Measurements from ENCODE around the gene CREBL2. TPM values are rescaled to one million over a fixed set of nuclear protein-coding genes. Genes with fewer than 3 reads are reported as not detected.
"Not testable (repeated sequence)": the region's sequence is repeated elsewhere in the genome, so short reads cannot be mapped to it uniquely, and the experiment has no call there.

Gene CREBL2
- polyA plus RNA-seq, 1 experiment = 15.4 TPM

DNA sequence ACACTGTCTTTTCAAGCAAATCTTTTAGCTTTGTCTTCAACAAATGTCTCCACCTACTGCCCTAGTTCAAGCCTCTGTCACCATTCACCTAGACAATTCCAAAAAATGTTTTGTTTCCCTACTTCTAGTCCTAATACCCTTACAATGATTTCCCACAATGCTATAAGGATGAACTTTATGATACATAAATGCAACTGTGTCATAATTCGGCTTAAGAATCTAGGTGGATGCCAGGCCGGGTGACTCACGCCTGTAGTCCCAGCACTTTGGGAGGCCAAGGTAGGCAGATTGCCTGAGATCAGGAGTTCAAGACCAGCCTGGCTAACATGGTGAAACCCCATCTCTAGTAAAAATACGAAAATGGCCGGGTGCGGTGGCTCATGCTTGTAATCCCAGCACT, 20.7 kb upstream of the CREBL2 start:
- TF ChIP-seq, protein P1, sequence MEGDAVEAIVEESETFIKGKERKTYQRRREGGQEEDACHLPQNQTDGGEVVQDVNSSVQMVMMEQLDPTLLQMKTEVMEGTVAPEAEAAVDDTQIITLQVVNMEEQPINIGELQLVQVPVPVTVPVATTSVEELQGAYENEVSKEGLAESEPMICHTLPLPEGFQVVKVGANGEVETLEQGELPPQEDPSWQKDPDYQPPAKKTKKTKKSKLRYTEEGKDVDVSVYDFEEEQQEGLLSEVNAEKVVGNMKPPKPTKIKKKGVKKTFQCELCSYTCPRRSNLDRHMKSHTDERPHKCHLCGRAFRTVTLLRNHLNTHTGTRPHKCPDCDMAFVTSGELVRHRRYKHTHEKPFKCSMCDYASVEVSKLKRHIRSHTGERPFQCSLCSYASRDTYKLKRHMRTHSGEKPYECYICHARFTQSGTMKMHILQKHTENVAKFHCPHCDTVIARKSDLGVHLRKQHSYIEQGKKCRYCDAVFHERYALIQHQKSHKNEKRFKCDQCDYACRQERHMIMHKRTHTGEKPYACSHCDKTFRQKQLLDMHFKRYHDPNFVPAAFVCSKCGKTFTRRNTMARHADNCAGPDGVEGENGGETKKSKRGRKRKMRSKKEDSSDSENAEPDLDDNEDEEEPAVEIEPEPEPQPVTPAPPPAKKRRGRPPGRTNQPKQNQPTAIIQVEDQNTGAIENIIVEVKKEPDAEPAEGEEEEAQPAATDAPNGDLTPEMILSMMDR (IDR thresholded peaks at IDR 0.05; ENCODE audit: insufficient read depth, low read depth, low read length) = no peak
- H3K27me3 ChIP-seq (ENCODE audit: control insufficient read depth, insufficient read depth, low read length) = no peaks in the 10 kb centered on the region; the same call in 1 of the 2 replicates
- no peaks in the 10 kb centered on the region for H3K36me3 ChIP-seq (ENCODE audit: control insufficient read depth, insufficient read depth, low read length)
- no peak overlapping the region for H3K4me3 ChIP-seq (ENCODE audit: low read depth, low read length)
- ChIA-PET CTCF (interaction anchor here (1.4 kb wide), 1 partner anchor 16 kb away, joined by 3 read pairs; no protein-coding TSS in a partner anchor), POLR2A (no interaction called here)
- DNase-seq (ENCODE audit: low read depth) = no peak

DNA sequence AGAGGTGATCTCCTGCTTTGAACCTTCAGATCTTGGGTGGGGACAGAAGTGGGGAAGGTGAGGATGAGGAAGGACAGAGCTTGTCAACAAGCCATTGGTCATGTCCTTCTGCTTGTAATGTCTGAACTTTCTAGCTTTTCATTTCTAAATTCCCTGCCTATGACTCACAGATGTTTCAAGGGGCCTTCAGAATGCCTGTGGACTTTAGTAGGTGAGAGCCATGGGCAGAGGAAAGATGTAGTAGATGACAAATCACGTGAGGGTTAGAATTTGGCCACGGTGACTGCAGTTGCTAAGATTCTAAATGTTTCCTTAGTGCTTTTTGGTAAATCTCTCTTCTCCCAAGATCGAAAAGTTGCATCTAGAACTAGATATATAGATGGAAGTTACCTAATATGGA, 18.7 kb upstream of the CREBL2 start:
- Histone ChIP-seq H3K27me3 (ENCODE audit: control insufficient read depth, insufficient read depth, low read length) (no peaks in the 10 kb centered on the region; the same call in 1 of the 2 replicates), H3K4me3 (ENCODE audit: low read depth, low read length) (no peak overlapping the region), H3K36me3 (ENCODE audit: control insufficient read depth, insufficient read depth, low read length) (no peaks in the 10 kb centered on the region)
- DNase-seq (ENCODE audit: low read depth) = peak; percentile 31
- TF ChIP-seq, protein P1 (IDR thresholded peaks at IDR 0.05; ENCODE audit: insufficient read depth, low read depth, low read length) = no peak
- ChIA-PET POLR2A (interaction anchor here (0.6 kb wide), 1 partner anchor 582 kb away, joined by 3 read pairs; no protein-coding TSS in a partner anchor), CTCF (interaction anchor here (1.1 to 1.2 kb wide), 2 partner anchors 61 to 216 kb away, joined by 3 to 5 read pairs; no protein-coding TSS in a partner anchor)

DNA sequence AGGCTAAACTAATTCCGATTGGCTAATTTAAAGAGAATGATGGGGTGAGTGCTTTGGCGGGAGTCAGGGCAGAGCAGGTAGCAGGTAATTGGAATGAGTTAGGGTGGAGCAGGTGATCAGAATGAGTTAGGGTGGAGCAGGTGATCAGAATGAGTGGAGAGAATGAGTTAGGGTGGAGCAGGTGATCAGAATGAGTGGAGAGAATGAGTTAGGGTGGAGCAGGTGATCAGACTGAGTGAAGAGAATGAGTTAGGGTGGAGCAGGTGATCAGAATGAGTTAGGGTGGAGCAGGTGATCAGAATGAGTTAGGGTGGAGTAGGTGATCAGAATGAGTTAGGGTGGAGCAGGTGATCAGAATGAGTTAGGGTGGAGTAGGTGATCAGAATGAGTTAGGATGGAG, 15.7 kb upstream of the CREBL2 start:
- H3K36me3 ChIP-seq (ENCODE audit: control insufficient read depth, insufficient read depth, low read length); CTCF ChIA-PET; DNase-seq (ENCODE audit: low read depth); H3K27me3 ChIP-seq (ENCODE audit: control insufficient read depth, insufficient read depth, low read length); H3K4me3 ChIP-seq (ENCODE audit: low read depth, low read length); POLR2A ChIA-PET: not testable (repeated sequence)

DNA sequence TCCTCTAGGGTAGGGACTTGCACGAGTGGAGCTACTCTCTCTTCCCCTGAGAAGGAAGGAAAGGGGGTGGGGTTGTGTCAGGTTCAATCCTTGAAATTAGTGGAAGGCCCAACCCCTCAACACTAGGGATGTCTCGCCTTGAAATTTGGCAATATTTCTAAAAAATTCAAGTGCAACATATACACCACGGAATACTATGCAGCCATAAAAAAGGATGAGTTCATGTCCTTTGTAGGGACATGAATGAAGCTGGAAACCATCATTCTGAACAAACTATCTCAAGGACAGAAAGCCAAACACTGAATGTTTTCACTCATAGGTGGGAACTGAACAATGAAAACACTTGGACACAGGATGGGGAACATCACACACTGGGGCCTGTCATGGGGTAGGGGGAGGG, 15.1 kb upstream of the CREBL2 start:
- H3K36me3 ChIP-seq (ENCODE audit: control insufficient read depth, insufficient read depth, low read length); DNase-seq (ENCODE audit: low read depth); POLR2A ChIA-PET; H3K4me3 ChIP-seq (ENCODE audit: low read depth, low read length); H3K27me3 ChIP-seq (ENCODE audit: control insufficient read depth, insufficient read depth, low read length): not testable (repeated sequence)
- CTCF ChIA-PET = interaction anchor here (0.7 kb wide), 1 partner anchor 35 kb away, joined by 3 read pairs; no protein-coding TSS in a partner anchor

DNA sequence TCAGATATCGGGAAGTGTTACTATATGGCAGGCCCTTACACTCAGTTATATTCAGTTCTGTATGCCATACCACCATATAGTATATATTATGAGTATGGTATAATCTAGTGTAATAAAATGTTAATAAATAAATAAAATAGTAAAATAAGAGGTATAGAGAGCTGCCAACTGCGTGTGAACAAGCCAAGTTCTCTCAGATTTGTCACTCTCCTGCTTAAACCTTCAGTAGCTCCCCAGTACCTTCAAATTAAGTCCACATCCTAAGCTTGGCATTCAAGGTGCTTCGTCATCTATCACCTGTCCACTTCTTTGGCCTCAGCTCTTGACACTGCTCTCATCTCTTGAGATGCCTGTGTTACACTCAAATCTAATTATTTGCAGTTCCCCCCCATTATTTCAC, 12.8 kb upstream of the CREBL2 start:
- DNase-seq (ENCODE audit: low read depth) = no peak
- H3K36me3 ChIP-seq (ENCODE audit: control insufficient read depth, insufficient read depth, low read length) = no peaks in the 10 kb centered on the region
- no peak overlapping the region for H3K4me3 ChIP-seq (ENCODE audit: low read depth, low read length)
- POLR2A ChIA-PET = no interaction called here
- CTCF ChIA-PET = interaction anchor here (1.1 kb wide), 2 partner anchors 29 to 35 kb away, joined by 3 to 5 read pairs; no protein-coding TSS in a partner anchor
- TF ChIP-seq, protein P1 (IDR thresholded peaks at IDR 0.05; ENCODE audit: insufficient read depth, low read depth, low read length) = no peak
- peaks cover 3% of the 10 kb centered on the region; the same call in 1 of the 2 replicates for H3K27me3 ChIP-seq (ENCODE audit: control insufficient read depth, insufficient read depth, low read length)

DNA sequence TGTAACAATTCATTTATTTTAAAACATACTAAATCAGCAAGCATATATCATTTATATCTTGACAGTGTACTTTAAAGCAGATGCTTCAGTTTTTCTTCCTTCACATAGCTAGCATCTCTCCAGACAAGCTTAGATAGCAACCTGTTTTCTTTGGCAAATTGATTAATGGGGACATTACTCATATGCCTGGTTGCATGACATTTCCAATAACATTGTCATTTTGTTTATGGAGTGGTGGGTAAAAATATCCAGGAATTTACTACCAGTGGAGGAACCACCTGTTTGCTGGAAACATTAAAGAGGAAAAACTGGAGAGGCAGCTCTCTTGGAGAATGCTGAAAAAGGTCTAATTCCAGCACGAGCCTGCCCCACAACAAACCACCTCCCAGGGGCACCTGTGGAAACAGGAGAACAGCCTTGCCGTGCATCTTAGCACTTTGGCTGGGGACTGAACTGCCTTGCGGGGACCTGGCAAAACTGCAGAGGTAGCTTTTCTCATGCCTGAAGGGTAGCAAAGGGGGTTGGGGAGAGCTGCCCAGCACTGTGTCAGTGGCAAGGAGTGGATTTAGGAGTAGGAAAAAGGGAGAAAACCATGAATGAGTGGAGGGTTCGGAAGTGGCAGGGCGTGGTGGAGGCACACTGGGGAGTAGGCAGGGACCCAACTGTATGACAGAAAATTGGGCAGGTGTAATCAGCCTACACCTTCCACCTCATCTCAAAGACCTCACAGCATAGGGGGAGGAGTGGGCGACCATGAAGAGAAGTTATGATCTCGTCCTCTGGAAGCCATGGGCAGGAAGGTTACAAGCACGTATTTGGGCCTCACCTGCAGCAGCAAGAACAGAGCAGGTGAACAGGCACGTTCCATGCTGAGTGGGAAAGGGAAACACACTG, 11.7 kb upstream of the CREBL2 start:
- TF ChIP-seq, protein P1 (IDR thresholded peaks at IDR 0.05; ENCODE audit: insufficient read depth, low read depth, low read length) = no peak
- no peak for DNase-seq (ENCODE audit: low read depth)
- Histone ChIP-seq H3K4me3 (ENCODE audit: low read depth, low read length) (no peak overlapping the region), H3K27me3 (ENCODE audit: control insufficient read depth, insufficient read depth, low read length) (peaks cover 3% of the 10 kb centered on the region; the same call in 1 of the 2 replicates), H3K36me3 (ENCODE audit: control insufficient read depth, insufficient read depth, low read length) (no peaks in the 10 kb centered on the region)
- CTCF ChIA-PET = no interaction called here
- POLR2A ChIA-PET = no interaction called here

All from BJ (cell line).